SK-MEL-5 (cell line): Measurements from ENCODE around the gene ADGRF5. TPM values are rescaled to one million over a fixed set of nuclear protein-coding genes. Genes with fewer than 3 reads are reported as not detected.
"Not testable (repeated sequence)": the region's sequence is repeated elsewhere in the genome, so short reads cannot be mapped to it uniquely, and the experiment has no call there.

Experiments
- DNase-seq: peaks from one replicate; pipeline ENCODE4 v3.0.0-alpha.2; 2016; ENCODE audit warnings: low read depth, low spot score
- in situ Hi-C: cut with HindIII; loops from 2 replicates; pipeline ENCODE4 v1.10.0; 2016; ENCODE audit warnings: low sequenced_read_pairs, high pct_unique_total_duplicates, low pct_unique_long_range_greater_than_20kb
- total RNA-seq: library from RNA; depleted of rRNA; stranded (reverse); fragments of >200 nt; shearing (Covaris generic); gene quantifications from 2 replicates; pipeline ENCODE4 v1.2.3, GENCODE V29; 2014

The ADGRF5 gene
- total RNA-seq, 1 experiment from 2014 or later: 0.16 TPM

- DNase-seq: no peak
- in situ Hi-C loops: no loop called here
These were observed 59.4 kb downstream of the ADGRF5 start for GRCh38 chr6:46862381-46862780.

DNA sequence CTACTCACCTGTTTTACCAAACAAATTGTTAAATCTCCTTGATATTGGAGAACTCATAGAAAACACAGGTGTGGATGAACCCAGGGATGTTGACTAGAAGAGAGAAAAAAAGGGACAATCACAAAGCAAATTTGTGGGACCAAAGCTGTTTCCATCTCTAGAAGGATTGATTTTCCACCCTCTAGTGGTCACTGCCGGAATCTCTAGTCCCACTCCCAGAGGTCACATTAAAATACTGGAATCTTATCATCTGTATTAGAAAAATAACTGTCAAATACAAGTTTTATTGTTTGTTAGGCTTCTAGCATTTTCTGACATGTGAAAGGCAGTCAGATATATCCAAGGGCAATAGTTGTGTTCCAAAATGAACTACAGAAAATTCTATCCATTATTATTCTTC, 65.8 kb downstream of the ADGRF5 start:
- DNase-seq: peak; percentile 56
- in situ Hi-C loops: not testable (repeated sequence)

- DNase-seq, in situ Hi-C loops: not testable (repeated sequence)
These were observed 70.2 kb downstream of the ADGRF5 start for GRCh38 chr6:46851576-46851975.

DNA sequence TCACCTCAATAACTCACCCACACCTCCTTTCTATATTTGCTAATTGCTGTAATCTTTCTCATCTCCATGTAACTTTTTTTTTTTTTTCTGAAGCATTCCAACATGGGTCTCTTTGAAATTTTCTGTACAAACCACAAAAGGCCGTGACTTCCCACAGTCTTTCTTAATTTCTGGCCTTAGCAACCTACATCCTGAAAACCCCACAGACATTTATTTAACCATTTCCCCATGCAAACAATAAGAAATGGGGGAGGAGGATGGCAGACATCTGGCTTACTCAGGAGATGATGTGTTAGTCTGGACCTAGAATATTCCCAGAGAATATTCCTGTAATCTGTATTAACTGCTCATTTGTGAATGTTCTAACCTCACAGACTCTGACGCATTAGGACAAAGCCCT, 70.9 kb downstream of the ADGRF5 start:
- in situ Hi-C loops: no loop called here
- no peak for DNase-seq

DNA sequence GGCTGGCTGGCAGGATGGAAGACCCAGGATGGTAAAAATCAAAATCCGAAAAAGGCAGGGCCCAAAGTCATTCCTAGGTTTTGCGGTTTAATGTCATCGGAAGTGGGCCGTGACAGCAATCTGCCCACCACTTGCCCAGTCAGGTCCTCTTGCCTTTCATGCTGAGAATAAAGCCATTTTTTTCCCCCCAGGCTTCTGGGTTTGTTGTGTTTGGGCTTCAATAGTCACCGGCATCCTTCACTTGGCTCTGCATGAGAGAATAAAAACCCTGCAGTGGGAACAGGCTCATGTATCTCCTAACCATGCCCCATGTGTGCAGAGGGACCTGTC, 72.4 kb downstream of the ADGRF5 start:
- no peak for DNase-seq
- in situ Hi-C loops: no loop called here

GRCh38 chr6:46848684-46849360, 72.9 kb downstream of the ADGRF5 start:
- in situ Hi-C loops: no loop called here

DNA sequence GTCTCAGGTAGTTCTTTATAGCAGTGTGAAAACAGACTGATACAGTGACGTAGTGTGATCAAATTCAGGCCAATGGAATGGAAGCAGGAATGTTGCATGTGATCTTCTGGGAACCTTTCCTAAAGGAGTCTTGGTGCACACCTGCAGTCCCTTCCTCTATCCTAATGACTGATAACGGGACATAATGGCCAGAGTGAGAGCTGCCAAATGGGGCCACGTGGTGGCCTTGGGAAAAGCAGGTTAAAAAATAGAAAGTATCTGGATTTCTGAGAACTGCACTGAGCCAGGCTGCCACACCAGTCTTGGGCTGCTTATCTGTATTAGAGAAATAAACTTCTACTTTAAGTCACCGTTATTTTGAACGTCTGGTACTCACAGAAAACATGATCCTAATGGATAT, 76.6 kb downstream of the ADGRF5 start:
- in situ Hi-C loops: no loop called here
- DNase-seq: no peak

More at GRCh38 chr6:46848684-46849360, 72.9 kb downstream of the ADGRF5 start:
- peak; percentile 78 for DNase-seq

DNA sequence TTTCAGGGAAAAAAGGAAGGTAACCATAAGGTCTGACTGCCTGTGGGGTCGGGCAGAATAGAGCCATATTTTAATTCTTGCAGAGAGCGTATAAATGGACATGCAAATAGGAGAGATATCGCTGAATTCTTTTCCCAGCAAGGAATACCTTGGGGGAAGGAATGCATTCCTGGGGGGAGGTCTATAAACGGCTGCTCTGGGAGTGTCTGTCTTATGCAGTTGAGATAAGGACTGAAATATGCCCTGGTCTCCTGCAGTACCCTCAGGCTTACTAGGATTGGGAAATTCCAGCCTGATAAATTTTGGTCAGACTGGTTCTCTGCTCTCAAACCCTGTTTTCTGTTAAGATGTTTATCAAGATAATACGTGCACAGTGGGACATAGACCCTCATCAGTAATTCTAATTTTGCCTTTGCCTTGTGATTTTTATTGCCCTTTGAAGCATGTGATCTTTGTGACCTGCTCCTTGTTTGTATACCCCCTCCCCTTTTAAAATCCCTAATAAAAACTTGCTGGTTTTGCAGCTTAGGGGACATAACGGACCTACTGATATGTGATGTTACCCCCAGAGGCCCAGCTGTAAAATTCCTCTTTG, 79.4 kb downstream of the ADGRF5 start:
- in situ Hi-C loops, DNase-seq: not testable (repeated sequence)

GRCh38 chr6:46838033-46838432, 83.7 kb downstream of the ADGRF5 start:
- no peak for DNase-seq
- in situ Hi-C loops: no loop called here

GRCh38 chr6:46834991-46835390, 86.7 kb downstream of the ADGRF5 start:
- in situ Hi-C loops, DNase-seq: not testable (repeated sequence)

- DNase-seq, in situ Hi-C loops: not testable (repeated sequence)
These were observed 87.4 kb downstream of the ADGRF5 start for GRCh38 chr6:46834257-46834916.

- in situ Hi-C loops: no loop called here
- DNase-seq: no peak
These were observed 88.9 kb downstream of the ADGRF5 start for GRCh38 chr6:46832816-46833215.

DNA sequence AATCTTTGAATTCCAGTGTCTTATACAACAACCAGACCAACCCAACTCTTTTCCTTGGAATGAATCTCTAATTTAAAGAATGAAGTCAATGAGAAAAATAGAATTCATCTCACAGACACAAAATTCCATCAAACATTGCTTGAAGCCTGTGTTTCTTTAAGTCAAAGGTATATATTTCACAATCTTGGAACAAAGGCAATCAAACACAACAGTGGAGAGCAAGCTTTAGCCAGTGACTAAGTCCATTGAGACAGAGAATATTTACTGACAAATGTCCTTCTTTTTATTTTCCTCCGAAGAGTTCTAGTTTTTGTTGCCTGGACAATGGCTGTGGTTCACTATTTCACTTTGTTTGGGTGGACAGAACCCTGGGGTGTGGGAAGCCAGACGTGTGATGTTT, 92.8 kb downstream of the ADGRF5 start:
- no peak for DNase-seq
- in situ Hi-C loops: no loop called here

- DNase-seq: no peak
- in situ Hi-C loops: no loop called here
These were observed 100.3 kb downstream of the ADGRF5 start for GRCh38 chr6:46821458-46821881.

- no peak for DNase-seq
- in situ Hi-C loops: no loop called here
These were observed 102.2 kb downstream of the ADGRF5 start for GRCh38 chr6:46819561-46819960.

DNA sequence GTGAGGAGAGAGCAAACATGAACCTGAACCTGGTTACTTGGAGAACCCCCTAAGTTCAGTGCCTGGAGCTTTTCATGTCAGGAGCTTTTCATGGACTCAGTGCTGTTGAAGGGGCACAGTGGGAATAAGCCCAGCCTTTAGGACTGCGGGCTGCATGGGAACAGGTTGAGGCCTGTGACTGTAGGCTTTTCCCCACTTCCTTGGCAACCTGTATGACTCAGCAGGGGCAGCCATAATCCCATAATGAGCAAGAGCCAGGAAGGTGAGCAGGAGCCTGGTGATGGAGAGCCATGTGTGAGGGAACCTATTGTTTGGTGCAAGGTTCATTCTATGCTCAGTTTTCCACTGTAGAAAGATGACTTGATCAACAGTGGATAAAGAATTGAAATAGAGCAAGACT, 105.1 kb downstream of the ADGRF5 start:
- in situ Hi-C loops: no loop called here
- no peak for DNase-seq

- in situ Hi-C loops: no loop called here
- no peak for DNase-seq
These were observed 106.6 kb downstream of the ADGRF5 start for GRCh38 chr6:46815130-46815529.

GRCh38 chr6:46808806-46809205, 112.9 kb downstream of the ADGRF5 start:
- in situ Hi-C loops: no loop called here
- peak; percentile 26 for DNase-seq
